HepG2 (cell line): ENCODE measurements around the gene FBXO7. TPM values are rescaled to one million over a fixed set of nuclear protein-coding genes. Genes with fewer than 3 reads are reported as not detected.

Source experiments
- ATAC-seq: fragments of 200-7000 bp; cut with Tn5 transposase; 3 replicates; pipeline ENCODE4 v1.9.1; 2020; ENCODE audit warnings: mild to moderate bottlenecking, moderate library complexity
- BruUV-seq: library from RNA; stranded (reverse); fragments of 400-500 nt; replicated peaks from 2 replicates; lab custom pipeline; 2021; lab: Mats Ljungman, UMichigan
- CTCF ChIA-PET: fragments of 300-600 bp; formaldehyde crosslinking; extraction: SDS; loops from one replicate; lab custom pipeline; 2021; ENCODE audit warnings: low total read pairs, inconsistent platforms, low intra/inter-chr PET ratio; lab: Yijun Ruan, JAX
- POLR2A ChIA-PET: fragments of 350-600 bp; sonication (Branson Sonifier 250); formaldehyde crosslinking; loops from one replicate; lab custom pipeline; 2020; ENCODE audit warnings: antibody characterized with exemption, inconsistent platforms; lab: Yijun Ruan, JAX
- DNase-seq: peaks from one replicate; pipeline ENCODE4 v3.0.0-alpha.2; 2015; ENCODE audit warnings: low spot score
- FAIRE-seq: peaks from 3 replicates; lab custom pipeline; 2011; peaks lifted over from hg19 to GRCh38; lab: Jason Lieb, UNC
- H2AFZ ChIP-seq: one replicate; pipeline ENCODE4 v1.6.1; 2011; ENCODE audit warnings: low read length, inconsistent platforms
- H3K27ac ChIP-seq: fragments of 300-600 bp; 3 replicates; pipeline ENCODE4 v1.8.0; 2011; ENCODE audit warnings: mixed run types, mild to moderate bottlenecking, mixed read lengths, low read length, inconsistent platforms; ENCODE audit not compliant: insufficient read depth; ENCODE audit errors: extremely low read length
- H3K27me3 ChIP-seq, 2 experiments: fragments of 200-600 bp in 1 of 2; 2 replicates in 1 of 2; 3 replicates in 1 of 2; pipeline versions ENCODE4 v1.6.0 to v1.8.0; 2011; ENCODE audit warnings: low read length in 2 of 2, mild to moderate bottlenecking in 2 of 2, moderate library complexity in 2 of 2, inconsistent platforms in 1 of 2; ENCODE audit not compliant: insufficient read depth in 2 of 2, control insufficient read depth in 1 of 2
- H3K36me3 ChIP-seq, 2 experiments: fragments of 200-600 bp in 1 of 2; replicated peaks in 1 of 2; 2 replicates in 1 of 2; 3 replicates in 1 of 2; pipeline versions ENCODE4 v1.5.1 to v1.8.0; 2011; ENCODE audit warnings: low read length in 2 of 2, inconsistent platforms in 1 of 2; ENCODE audit not compliant: insufficient read depth in 2 of 2, control insufficient read depth in 1 of 2
- H3K4me1 ChIP-seq: 2 replicates; pipeline ENCODE4 v1.5.1; 2012; ENCODE audit warnings: low read length, inconsistent platforms; ENCODE audit not compliant: insufficient read depth
- H3K4me2 ChIP-seq: 2 replicates; pipeline ENCODE4 v1.6.0; 2011; ENCODE audit warnings: low read depth, low read length, inconsistent platforms
- H3K4me3 ChIP-seq, 3 experiments: fragments of 200-600 bp in 1 of 3; sonication (generic), shearing (Covaris generic) in 1 of 3; replicated peaks in 1 of 3; 2 replicates each; pipeline ENCODE4 v1.5.1; 2011 to 2016; ENCODE audit warnings: low read length in 3 of 3, inconsistent platforms in 2 of 3, low read depth in 2 of 3, mild to moderate bottlenecking in 2 of 3, control low read depth in 1 of 3, mixed read lengths in 1 of 3; ENCODE audit not compliant: insufficient read depth in 1 of 3
- H3K79me2 ChIP-seq: one replicate; pipeline ENCODE4 v1.6.1; 2011; ENCODE audit warnings: low read length, inconsistent platforms; ENCODE audit not compliant: insufficient read depth
- H3K9ac ChIP-seq: 2 replicates; pipeline ENCODE4 v1.6.0; 2011; ENCODE audit warnings: mild to moderate bottlenecking, low read depth, low read length, inconsistent platforms; ENCODE audit not compliant: insufficient read depth
- H3K9me3 ChIP-seq: 2 replicates; pipeline ENCODE4 v1.5.1; 2012; ENCODE audit warnings: mild to moderate bottlenecking, low read length
- H4K20me1 ChIP-seq: 2 replicates; pipeline ENCODE4 v1.6.0; 2011; ENCODE audit warnings: inconsistent platforms, mild to moderate bottlenecking, low read length, moderate library complexity; ENCODE audit not compliant: insufficient read depth
- ARID2 ChIP-seq: sonication (generic); formaldehyde crosslinking; IDR thresholded peaks from 2 replicates; pipeline ENCODE4 v1.8.1; 2022; ENCODE audit warnings: mild to moderate bottlenecking, missing genetic modification reagents, borderline replicate concordance
- CEBPB ChIP-seq: IDR thresholded peaks from 2 replicates; pipeline ENCODE4 v1.6.1; 2011; ENCODE audit warnings: low read depth, low read length, improper control_type of control experiment, borderline replicate concordance
- CREB1 ChIP-seq, 2 experiments: fragments of 450-650 bp in 1 of 2; IDR thresholded peaks; 2 replicates each; pipeline ENCODE4 v1.6.1; 2016 to 2017; ENCODE audit warnings: control low read depth in 1 of 2, mild to moderate bottlenecking in 1 of 2, missing compliant biosample characterization in 1 of 2, missing genetic modification characterization in 1 of 2
- SMAD3 ChIP-seq: sonication (generic); formaldehyde crosslinking; IDR thresholded peaks from 2 replicates; pipeline ENCODE4 v1.4.0; 2020; ENCODE audit warnings: missing genetic modification reagents
- ZBTB1 ChIP-seq: sonication (generic); formaldehyde crosslinking; IDR thresholded peaks from 2 replicates; pipeline ENCODE4 v1.4.0; 2020; ENCODE audit warnings: missing genetic modification reagents, borderline replicate concordance
- ZBTB44 ChIP-seq: sonication (generic); formaldehyde crosslinking; IDR thresholded peaks from 2 replicates; pipeline ENCODE4 v1.4.0; 2020; ENCODE audit warnings: missing genetic modification reagents
- ZNF30 ChIP-seq: sonication (generic); formaldehyde crosslinking; IDR thresholded peaks from 2 replicates; pipeline ENCODE4 v1.5.0; 2020; ENCODE audit warnings: mild to moderate bottlenecking, missing genetic modification reagents
- ZNF703 ChIP-seq: sonication (generic); formaldehyde crosslinking; IDR thresholded peaks from 2 replicates; pipeline ENCODE4 v1.5.1; 2020; ENCODE audit warnings: missing genetic modification reagents, mild to moderate bottlenecking, moderate library complexity, borderline replicate concordance
- WGBS: methylation state at CpG from one replicate; pipeline ENCODE4 v1.1.6; 2017; ENCODE audit warnings: low lambda C conversion rate; 5-methylcytosine and 5-hydroxymethylcytosine counted together
- in situ Hi-C: cut with HindIII; loops from 2 replicates; pipeline ENCODE4 v1.10.0; 2017; ENCODE audit warnings: low pct_unique_long_range_greater_than_20kb; ENCODE audit not compliant: extremely low pct_ligation_motif_present
- intact Hi-C: fragments of 100-400 bp; cut with micrococcal nuclease; formaldehyde crosslinking; loops from one replicate; pipeline ENCODE4 v1.10.0; 2022; ENCODE audit not compliant: unreplicated experiment
- polyA plus RNA-seq, 8 experiments: library from polyadenylated mRNA; depleted of rRNA in 3 of 8; stranded (reverse) in 7 of 8; unstranded in 1 of 8; fragments of >200 nt; fragmentation: Illumina TruSeq in 4 of 8; extraction: Trizol in 4 of 8; gene quantifications; 2 replicates each; pipeline versions ENCODE4 v1.2.1 to v1.2.3, GENCODE V29; 2011 to 2016; ENCODE audit warnings: low read depth in 4 of 8, missing spikeins in 1 of 8, mixed read lengths in 1 of 8; ENCODE audit not compliant: insufficient read depth in 1 of 8
- total RNA-seq, 5 experiments: library from RNA; depleted of rRNA; stranded (reverse); fragments of >200 nt; fragmentation: Illumina TruSeq; extraction: Trizol; gene quantifications; 2 replicates each; pipeline ENCODE4 v1.2.3, GENCODE V29; 2016; ENCODE audit warnings: low read depth in 1 of 5

The FBXO7 gene
- total and polyA plus RNA-seq, 2 of the 13 experiments (the other 11 are each of a cell fraction or from before 2014, with no cell fraction given) = 105 to 172 TPM

GRCh38 chr22:32444068-32444467 is 30.5 kb upstream of the FBXO7 start (continued):
- TF ChIP-seq SMAD3 (CRISPR knock-in tag) (no peak), CEBPB (no peak)
- TF ChIP-seq, all 625 proteins: peak for 5

GRCh38 chr22:32446321-32446720 is 28.3 kb upstream of the FBXO7 start:
- Histone ChIP-seq H3K4me1 (no peaks in the 10 kb centered on the region), H3K27me3 (peaks cover 0 to 19% of the 10 kb centered on the region in 2 experiments; a peak in 3 of 5 replicates), H3K27ac (no peak overlapping the region)
- in situ Hi-C loops (no loop called here), intact Hi-C loops (no loop called here)
- ATAC-seq = no peak
- no TSS peak for BruUV-seq
- 0% methylated on average over 1 of the region's 1 CpG for WGBS
- CTCF ChIA-PET = no interaction called here
- TF ChIP-seq ZBTB44 (CRISPR knock-in tag) (no peak), CREB1 (IDR thresholded peaks at IDR 0.05) (0 out of 2 replicates have a peak, but pooled peaks have one; percentile 9), CREB1 (CRISPR knock-in tag; IDR thresholded peaks at IDR 0.05) (no peak)
- TF ChIP-seq, all 625 proteins: peak for 1
- Histone ChIP-seq H3K9ac (no peak overlapping the region), H3K9me3 (no peaks in the 10 kb centered on the region), H4K20me1 (no peaks in the 10 kb centered on the region), H3K4me3 (no peak overlapping the region), H3K79me2 (no peaks in the 10 kb centered on the region), H2AFZ (no peak overlapping the region), H3K4me2 (no peak overlapping the region), H3K36me3 (no peaks in the 10 kb centered on the region)
- POLR2A ChIA-PET = no interaction called here
- DNase-seq = no peak
- no peak for FAIRE-seq

- no peak for FAIRE-seq
- no peaks in the 10 kb centered on the region for H4K20me1 ChIP-seq
- DNase-seq = no peak
- peaks cover 0 to 6% of the 10 kb centered on the region in 2 experiments; a peak in 3 of 5 replicates for H3K27me3 ChIP-seq
- no peaks in the 10 kb centered on the region for H3K36me3 ChIP-seq
- H3K9ac ChIP-seq = no peak overlapping the region
- no peak overlapping the region for H3K27ac ChIP-seq
- no peaks in the 10 kb centered on the region for H3K79me2 ChIP-seq
- ChIA-PET CTCF (no interaction called here), POLR2A (no interaction called here)
- H3K4me2 ChIP-seq = no peak overlapping the region
- 30% methylated on average over 4 of the region's 4 CpGs for WGBS
- H3K4me1 ChIP-seq = no peaks in the 10 kb centered on the region
- in situ Hi-C loops (no loop called here), intact Hi-C loops (loop anchor here (2.0 kb wide), 1 partner anchor 348 kb away; no protein-coding TSS in a partner anchor)
- H3K9me3 ChIP-seq = no peaks in the 10 kb centered on the region
- ATAC-seq = no peak
- no peak overlapping the region for H2AFZ ChIP-seq
- no TSS peak for BruUV-seq
- H3K4me3 ChIP-seq = no peak overlapping the region
- TF ChIP-seq ARID2 (no peak), ZBTB1 (CRISPR knock-in tag) (no peak), ZNF30 (CRISPR knock-in tag) (no peak), ZNF703 (CRISPR knock-in tag) (no peak)
Measured at GRCh38 chr22:32448980-32449379, 25.6 kb upstream of the FBXO7 start.
